Measurements from ENCODE around the gene KANK4.

The KANK4 gene

DNA sequence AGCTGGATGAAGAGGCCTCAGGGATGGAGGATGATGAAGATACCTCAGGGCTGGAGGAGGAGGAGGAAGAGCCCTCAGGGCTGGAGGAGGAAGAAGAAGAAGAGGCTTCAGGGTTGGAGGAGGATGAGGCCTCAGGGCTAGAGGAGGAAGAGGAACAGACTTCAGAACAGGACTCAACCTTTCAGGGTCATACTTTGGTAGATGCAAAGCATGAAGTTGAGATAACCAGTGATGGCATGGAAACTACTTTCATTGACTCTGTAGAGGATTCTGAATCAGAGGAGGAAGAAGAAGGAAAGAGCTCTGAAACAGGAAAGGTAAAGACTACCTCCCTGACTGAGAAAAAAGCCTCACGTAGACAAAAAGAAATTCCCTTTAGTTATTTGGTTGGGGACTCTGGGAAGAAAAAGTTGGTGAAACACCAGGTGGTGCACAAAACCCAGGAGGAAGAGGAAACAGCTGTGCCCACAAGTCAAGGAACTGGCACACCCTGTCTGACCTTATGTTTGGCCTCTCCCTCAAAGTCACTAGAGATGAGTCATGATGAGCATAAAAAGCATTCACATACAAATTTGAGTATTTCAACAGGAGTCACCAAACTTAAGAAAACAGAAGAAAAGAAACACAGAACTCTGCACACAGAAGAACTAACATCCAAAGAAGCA is 109.2 kb downstream of the KANK4 start:
- H3K4me1 ChIP-seq (ENCODE audit: control insufficient read depth, insufficient read depth, low read length) = peaks cover 11% of the 10 kb centered on the region
- H3K4me3 ChIP-seq (ENCODE audit: low read length) = no peak overlapping the region
- H3K9ac ChIP-seq (ENCODE audit: low read depth, low read length) = no peak overlapping the region
- peaks cover 9% of the 10 kb centered on the region for H3K9me3 ChIP-seq (replicated peaks; ENCODE audit: low read length)
- H3K36me3 ChIP-seq (ENCODE audit: insufficient read depth, low read length) = no peaks in the 10 kb centered on the region
- H3K4me2 ChIP-seq (ENCODE audit: low read length) = peak overlapping the region; percentile 3
- no peaks in the 10 kb centered on the region for H3K27me3 ChIP-seq (ENCODE audit: control insufficient read depth, insufficient read depth, low read length)

DNA sequence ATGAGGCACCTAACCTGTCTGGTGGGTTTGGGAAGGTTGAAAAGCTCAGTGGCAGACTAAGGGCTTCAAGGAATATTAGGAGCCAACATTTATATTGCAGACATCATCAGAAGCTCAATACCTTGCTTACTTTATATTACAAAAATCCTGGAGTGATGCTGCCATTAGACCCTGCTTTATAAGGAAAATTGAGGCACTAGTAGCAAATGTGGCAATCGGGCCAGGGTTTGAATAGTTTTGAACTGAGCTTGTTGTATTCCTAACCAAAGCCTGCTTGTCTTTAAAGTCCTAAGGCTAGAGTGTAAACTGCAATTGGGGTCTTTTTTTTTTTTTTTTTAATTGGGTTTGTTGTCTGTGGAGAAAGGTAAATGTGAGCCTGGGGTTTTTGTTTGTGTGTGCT is 110.3 kb downstream of the KANK4 start:
- Histone ChIP-seq H3K4me2 (ENCODE audit: low read length) (no peak overlapping the region), H3K4me3 (ENCODE audit: low read length) (no peak overlapping the region), H3K4me1 (ENCODE audit: control insufficient read depth, insufficient read depth, low read length) (peaks cover 11% of the 10 kb centered on the region), H3K9me3 (replicated peaks; ENCODE audit: low read length) (peaks cover 9% of the 10 kb centered on the region), H3K27me3 (ENCODE audit: control insufficient read depth, insufficient read depth, low read length) (no peaks in the 10 kb centered on the region), H3K36me3 (ENCODE audit: insufficient read depth, low read length) (no peaks in the 10 kb centered on the region), H3K9ac (ENCODE audit: low read depth, low read length) (no peak overlapping the region)

DNA sequence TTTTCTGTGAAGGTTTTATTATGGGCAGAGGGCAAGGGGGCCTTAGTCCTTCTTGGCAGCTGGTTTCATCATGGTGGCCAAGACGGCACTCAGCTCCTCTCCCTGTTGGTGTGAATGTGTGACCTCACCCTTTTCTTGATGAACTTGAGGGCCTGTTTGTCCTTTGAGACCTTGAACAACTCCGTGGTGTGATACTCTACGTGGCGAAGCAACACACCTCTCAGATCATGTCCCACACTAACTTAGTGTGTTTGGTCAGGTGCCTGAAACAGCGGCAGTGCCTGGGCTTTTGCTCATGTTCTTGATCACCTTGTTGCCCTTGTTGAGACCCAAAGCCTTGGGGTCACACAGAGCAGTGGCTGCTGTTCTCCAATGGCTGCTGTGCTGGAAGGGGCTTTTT is 111.1 kb downstream of the KANK4 start:
- Histone ChIP-seq H3K4me1 (ENCODE audit: control insufficient read depth, insufficient read depth, low read length) (peaks cover 11% of the 10 kb centered on the region), H3K27me3 (ENCODE audit: control insufficient read depth, insufficient read depth, low read length) (no peaks in the 10 kb centered on the region), H3K4me3 (ENCODE audit: low read length) (no peak overlapping the region), H3K9me3 (replicated peaks; ENCODE audit: low read length) (peaks cover 9% of the 10 kb centered on the region), H3K9ac (ENCODE audit: low read depth, low read length) (no peak overlapping the region), H3K36me3 (ENCODE audit: insufficient read depth, low read length) (no peaks in the 10 kb centered on the region), H3K4me2 (ENCODE audit: low read length) (no peak overlapping the region)

DNA sequence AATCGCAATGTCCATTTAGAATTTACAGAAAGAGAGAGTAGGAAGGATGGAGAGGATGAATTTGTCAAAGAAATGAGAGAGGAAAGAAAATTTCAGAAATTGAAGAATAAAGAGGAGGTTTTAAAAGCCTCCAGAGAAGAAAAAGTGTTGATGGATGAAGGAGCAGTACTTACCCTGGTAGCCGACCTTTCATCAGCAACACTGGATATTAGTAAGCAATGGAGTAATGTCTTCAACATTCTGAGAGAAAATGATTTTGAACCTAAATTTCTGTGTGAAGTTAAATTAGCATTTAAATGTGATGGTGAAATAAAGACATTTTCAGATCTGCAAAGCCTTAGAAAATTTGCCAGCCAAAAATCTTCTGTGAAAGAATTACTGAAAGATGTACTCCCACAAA is 112.0 kb downstream of the KANK4 start:
- Histone ChIP-seq H3K27me3 (ENCODE audit: control insufficient read depth, insufficient read depth, low read length) (no peaks in the 10 kb centered on the region), H3K4me3 (ENCODE audit: low read length) (no peak overlapping the region), H3K4me1 (ENCODE audit: control insufficient read depth, insufficient read depth, low read length) (peaks cover 11% of the 10 kb centered on the region), H3K9me3 (replicated peaks; ENCODE audit: low read length) (peaks cover 9% of the 10 kb centered on the region), H3K4me2 (ENCODE audit: low read length) (no peak overlapping the region), H3K36me3 (ENCODE audit: insufficient read depth, low read length) (no peaks in the 10 kb centered on the region), H3K9ac (ENCODE audit: low read depth, low read length) (no peak overlapping the region)

DNA sequence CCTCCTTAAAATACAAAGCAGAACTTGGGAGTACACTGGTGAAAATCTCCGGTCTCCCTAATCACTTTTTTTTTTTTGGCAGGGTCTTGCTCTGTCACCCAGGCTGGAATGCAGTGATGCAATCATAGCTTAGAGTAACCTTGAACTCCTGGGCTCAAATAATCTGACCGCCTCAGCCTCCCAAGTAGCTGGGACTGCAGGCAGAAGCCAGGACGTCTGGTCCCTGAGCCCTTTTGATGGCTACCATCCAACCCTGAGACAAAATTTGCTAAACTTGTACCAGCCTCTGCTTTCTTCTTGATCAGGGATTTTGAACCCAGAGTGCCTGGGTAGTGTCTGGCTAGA is 120.5 kb downstream of the KANK4 start:
- H3K27me3 ChIP-seq (ENCODE audit: control insufficient read depth, insufficient read depth, low read length) = peaks cover 11% of the 10 kb centered on the region
- H3K4me2 ChIP-seq (ENCODE audit: low read length) = no peak overlapping the region
- no peak overlapping the region for H3K4me3 ChIP-seq (ENCODE audit: low read length)
- H3K9ac ChIP-seq (ENCODE audit: low read depth, low read length) = no peak overlapping the region
- no peaks in the 10 kb centered on the region for H3K9me3 ChIP-seq (replicated peaks; ENCODE audit: low read length)
- no peaks in the 10 kb centered on the region for H3K36me3 ChIP-seq (ENCODE audit: insufficient read depth, low read length)
- H3K4me1 ChIP-seq (ENCODE audit: control insufficient read depth, insufficient read depth, low read length) = no peaks in the 10 kb centered on the region

DNA sequence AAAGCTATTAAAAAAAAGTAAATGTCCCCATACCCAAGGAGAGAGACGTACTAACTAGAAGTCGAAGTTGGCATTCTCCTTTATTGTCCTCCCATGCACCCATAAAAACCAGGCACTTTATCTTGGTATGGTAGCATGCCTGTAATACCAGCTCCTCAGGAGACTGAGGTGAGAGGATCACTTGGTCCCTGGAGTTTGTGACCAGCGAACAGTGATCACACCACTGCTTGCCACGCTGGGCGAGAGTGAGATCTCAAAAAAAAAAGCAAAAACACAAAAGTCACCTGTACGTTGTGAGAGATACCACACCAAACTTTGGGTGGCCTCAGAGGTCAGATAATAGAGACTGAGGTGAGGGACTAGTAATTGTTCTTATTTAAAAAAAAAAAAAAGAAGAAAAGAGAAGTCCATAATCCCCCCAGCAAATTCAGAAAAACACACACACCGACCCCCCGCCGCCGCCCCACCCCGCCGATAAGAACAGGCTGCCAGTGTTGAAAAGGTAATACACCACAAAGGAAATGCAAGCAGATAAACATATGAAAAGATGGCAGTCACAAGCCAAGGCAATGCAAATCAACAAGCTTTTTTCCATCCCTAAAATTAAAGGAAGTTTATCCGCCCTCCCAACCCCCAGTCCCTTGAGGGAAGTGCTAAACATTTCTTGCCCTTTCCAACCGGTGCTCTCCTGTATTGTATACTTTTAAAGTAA is 121.0 kb downstream of the KANK4 start:
- Histone ChIP-seq H3K36me3 (ENCODE audit: insufficient read depth, low read length) (no peaks in the 10 kb centered on the region), H3K9ac (ENCODE audit: low read depth, low read length) (no peak overlapping the region), H3K27me3 (ENCODE audit: control insufficient read depth, insufficient read depth, low read length) (peaks cover 11% of the 10 kb centered on the region), H3K4me1 (ENCODE audit: control insufficient read depth, insufficient read depth, low read length) (no peaks in the 10 kb centered on the region), H3K4me2 (ENCODE audit: low read length) (no peak overlapping the region), H3K4me3 (ENCODE audit: low read length) (no peak overlapping the region), H3K9me3 (replicated peaks; ENCODE audit: low read length) (no peaks in the 10 kb centered on the region)

DNA sequence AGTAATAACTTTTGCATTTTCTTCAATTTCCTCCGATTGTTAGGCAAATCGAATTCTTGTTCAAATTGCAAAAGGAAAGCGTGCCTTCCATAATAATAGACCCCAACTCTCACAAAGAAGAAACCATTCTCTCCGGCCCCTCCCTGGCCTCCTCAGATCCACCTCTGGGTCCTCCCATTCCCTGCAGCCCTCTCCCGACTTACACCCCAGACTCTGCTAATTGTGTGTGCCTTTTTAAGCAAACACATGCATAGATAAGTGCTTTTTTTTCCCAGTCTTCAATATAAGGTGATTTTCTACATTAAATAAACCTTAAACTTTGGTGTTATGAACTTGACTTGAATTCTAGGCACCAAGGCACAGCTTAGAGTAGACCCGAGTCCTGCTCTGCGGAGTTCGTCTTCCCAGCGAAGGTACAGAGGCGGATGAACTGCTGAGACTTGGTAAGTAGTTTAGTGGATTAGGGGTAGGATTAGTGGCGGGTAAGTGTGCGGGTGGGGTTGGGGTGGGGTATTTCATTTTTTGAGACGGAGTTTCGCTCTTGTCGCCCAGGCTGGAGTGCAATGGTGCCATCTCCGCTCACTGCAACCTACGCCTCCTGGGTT is 123.0 kb downstream of the KANK4 start:
- no peaks in the 10 kb centered on the region for H3K4me1 ChIP-seq (ENCODE audit: control insufficient read depth, insufficient read depth, low read length)
- H3K9me3 ChIP-seq (replicated peaks; ENCODE audit: low read length) = no peaks in the 10 kb centered on the region
- no peak overlapping the region for H3K4me2 ChIP-seq (ENCODE audit: low read length)
- H3K36me3 ChIP-seq (ENCODE audit: insufficient read depth, low read length) = no peaks in the 10 kb centered on the region
- no peak overlapping the region for H3K9ac ChIP-seq (ENCODE audit: low read depth, low read length)
- no peak overlapping the region for H3K4me3 ChIP-seq (ENCODE audit: low read length)
- peaks cover 11% of the 10 kb centered on the region for H3K27me3 ChIP-seq (ENCODE audit: control insufficient read depth, insufficient read depth, low read length)

DNA sequence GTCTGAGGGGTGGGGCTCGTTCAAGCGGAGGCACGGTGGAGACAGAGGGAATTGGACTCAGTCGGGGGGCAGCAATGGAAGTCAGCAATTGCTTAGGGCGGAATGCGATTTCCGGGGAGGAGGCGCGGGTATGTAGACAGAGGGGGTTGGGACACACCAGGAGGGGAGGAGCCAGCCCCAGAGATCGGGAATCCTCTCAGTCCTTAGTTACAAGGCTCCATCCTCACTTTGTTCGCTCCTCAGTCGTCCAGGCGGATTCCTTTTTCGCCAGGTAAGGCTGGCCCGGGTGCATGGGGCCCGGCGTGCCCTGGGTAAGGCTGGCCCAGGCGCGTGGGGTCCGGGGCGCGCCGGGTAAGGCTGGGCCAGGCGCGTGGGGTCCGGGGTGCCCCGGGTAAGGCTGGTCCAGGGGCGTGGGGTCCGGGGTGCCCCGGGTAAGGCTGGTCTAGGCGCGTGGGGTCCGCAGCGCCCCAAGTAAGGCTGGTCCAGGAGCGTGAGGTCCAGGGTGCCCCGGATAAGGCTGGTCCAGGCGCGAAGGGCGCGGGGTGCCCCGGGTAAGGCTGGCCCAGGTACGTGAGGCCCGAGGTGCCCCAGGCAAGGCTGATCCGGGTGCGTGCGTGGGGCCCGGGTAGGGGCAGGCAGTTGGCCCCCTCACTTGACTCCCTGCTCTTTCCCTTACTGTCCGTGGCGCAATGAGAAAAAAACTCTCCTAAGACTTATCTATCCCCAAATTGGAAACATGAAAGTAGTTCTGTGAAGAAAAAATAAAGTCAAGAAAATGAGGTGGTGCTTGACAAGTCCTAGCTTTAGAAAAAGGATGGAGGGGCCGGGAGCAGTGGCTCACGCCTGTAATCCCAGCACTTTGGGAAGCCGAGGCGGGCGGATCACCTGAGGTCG is 124.3 kb downstream of the KANK4 start, which contains the start of gene L1TD1:
L1TD1 (plus strand) TSS at position 199 of the 894 bp plus-strand sequence. CDS start 11,780 bp downstream, outside the sequence.
- Histone ChIP-seq H3K9ac (ENCODE audit: low read depth, low read length) (no peak within 1 kb of the TSS), H3K4me3 (ENCODE audit: low read length) (no peak within 1 kb of the TSS), H3K36me3 (ENCODE audit: insufficient read depth, low read length) (no peaks in the 10 kb centered on the region), H3K9me3 (replicated peaks; ENCODE audit: low read length) (no peaks in the 10 kb centered on the region), H3K4me1 (ENCODE audit: control insufficient read depth, insufficient read depth, low read length) (no peaks in the 10 kb centered on the region), H3K27me3 (ENCODE audit: control insufficient read depth, insufficient read depth, low read length) (peaks cover 11% of the 10 kb centered on the region), H3K4me2 (ENCODE audit: low read length) (no peak within 1 kb of the TSS)

DNA sequence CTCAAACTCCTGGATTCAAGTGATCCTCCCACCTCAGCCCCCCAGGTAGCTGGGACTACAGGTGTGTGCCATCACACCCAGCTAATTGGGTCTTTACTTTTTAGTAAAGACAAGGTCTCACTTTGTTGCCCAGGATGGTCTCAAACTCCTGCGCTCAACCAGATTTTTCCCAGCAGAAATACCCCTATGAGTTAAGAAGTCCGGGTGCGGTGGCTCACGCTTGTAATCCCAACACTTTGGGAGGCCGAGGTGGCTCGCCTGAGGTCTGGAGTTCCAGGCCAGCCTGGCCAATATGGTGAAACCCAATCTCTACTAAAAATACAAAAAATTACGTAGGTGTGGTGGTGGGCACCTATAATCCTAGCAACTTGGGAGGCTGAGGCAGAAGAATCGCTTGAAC is 131.1 kb downstream of the KANK4 start:
- Histone ChIP-seq H3K4me2 (ENCODE audit: low read length) (no peak overlapping the region), H3K36me3 (ENCODE audit: insufficient read depth, low read length) (no peaks in the 10 kb centered on the region), H3K9me3 (replicated peaks; ENCODE audit: low read length) (no peaks in the 10 kb centered on the region), H3K4me1 (ENCODE audit: control insufficient read depth, insufficient read depth, low read length) (no peaks in the 10 kb centered on the region), H3K27me3 (ENCODE audit: control insufficient read depth, insufficient read depth, low read length) (no peaks in the 10 kb centered on the region), H3K9ac (ENCODE audit: low read depth, low read length) (no peak overlapping the region), H3K4me3 (ENCODE audit: low read length) (no peak overlapping the region)

DNA sequence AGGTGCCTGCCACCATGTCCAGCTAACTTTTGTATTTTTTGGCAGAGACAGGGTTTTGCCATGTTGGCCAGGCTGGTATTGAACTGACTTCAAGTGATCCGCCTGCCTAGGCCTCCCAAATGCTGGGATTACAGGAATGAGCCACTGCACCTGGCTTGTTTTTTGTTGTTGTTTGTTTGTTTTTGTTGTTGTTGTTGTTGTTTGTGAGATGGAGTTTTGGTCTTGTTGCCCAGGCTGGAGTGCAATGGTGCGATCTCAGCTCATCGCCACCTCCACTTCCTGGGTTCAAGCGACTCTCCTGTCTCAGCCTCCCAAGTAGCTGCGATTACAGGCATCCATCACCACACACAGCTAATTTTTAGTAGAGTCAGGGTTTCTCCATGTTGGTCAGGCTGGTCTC is 131.7 kb downstream of the KANK4 start:
- Histone ChIP-seq H3K9me3 (replicated peaks; ENCODE audit: low read length) (no peaks in the 10 kb centered on the region), H3K27me3 (ENCODE audit: control insufficient read depth, insufficient read depth, low read length) (peaks cover 3% of the 10 kb centered on the region), H3K4me2 (ENCODE audit: low read length) (no peak overlapping the region), H3K9ac (ENCODE audit: low read depth, low read length) (no peak overlapping the region), H3K36me3 (ENCODE audit: insufficient read depth, low read length) (no peaks in the 10 kb centered on the region), H3K4me3 (ENCODE audit: low read length) (no peak overlapping the region), H3K4me1 (ENCODE audit: control insufficient read depth, insufficient read depth, low read length) (no peaks in the 10 kb centered on the region)
